T-cell (primary cell): ENCODE measurements around the gene DCLRE1B. TPM values are rescaled to one million over a fixed set of nuclear protein-coding genes. Genes with fewer than 3 reads are reported as not detected.

Experiments
- ATAC-seq, 4 experiments: fragments of 200-7000 bp in 3 of 4; fragments of 150-1000 bp in 1 of 4; cut with Tn5 transposase; replicated peaks in 1 of 4; 1 replicate in 3 of 4; 2 replicates in 1 of 4; pipeline ENCODE4 v1.10.0; 2021; ENCODE audit warnings: moderate library complexity in 3 of 4, mild to moderate bottlenecking in 2 of 4, moderate number of reproducible peaks in 1 of 4
- CTCF ChIA-PET, 2 donors: fragments of 300-600 bp; sonication (Branson Sonifier 250); formaldehyde crosslinking; loops; one replicate each; lab custom pipeline; 2022; ENCODE audit warnings: antibody characterized with exemption in 2 of 2; lab: Charles Lee
- POLR2A ChIA-PET, 2 donors: fragments of 300-600 bp; sonication (Branson Sonifier 250); formaldehyde crosslinking; loops; one replicate each; lab custom pipeline; 2022; ENCODE audit warnings: antibody characterized with exemption in 2 of 2; lab: Charles Lee
- DNase-seq, 35 experiments: peaks; one replicate each; pipeline versions ENCODE4 v3.0.0 to v3.0.0-alpha.2; 2013 to 2023
- H3K27ac ChIP-seq: one replicate; pipeline ENCODE4 v1.5.1; 2013; ENCODE audit warnings: low read length
- H3K27me3 ChIP-seq, 2 experiments: replicated peaks in 1 of 2; 1 replicate in 1 of 2; 2 replicates in 1 of 2; pipeline versions ENCODE4 v1.6.1 to v1.7.0; 2013; ENCODE audit warnings: low read length in 1 of 2, mixed read lengths in 1 of 2; ENCODE audit not compliant: control insufficient read depth in 2 of 2, insufficient read depth in 2 of 2; ENCODE audit errors: extremely low read depth in 1 of 2
- H3K36me3 ChIP-seq, 2 donors: 1 replicate in 1 of 2; 2 replicates in 1 of 2; pipeline versions ENCODE4 v1.6.1 to v1.7.0; 2013; ENCODE audit warnings: low read length in 1 of 2; ENCODE audit not compliant: control insufficient read depth in 2 of 2, insufficient read depth in 1 of 2; ENCODE audit errors: extremely low read depth in 1 of 2
- H3K4me1 ChIP-seq, 2 experiments: 1 replicate in 1 of 2; 2 replicates in 1 of 2; pipeline versions ENCODE4 v1.6.1 to v1.7.0; 2013; ENCODE audit warnings: low read length in 2 of 2, mixed read lengths in 1 of 2; ENCODE audit not compliant: insufficient read depth in 2 of 2, control insufficient read depth in 1 of 2; ENCODE audit errors: extremely low read depth in 1 of 2
- H3K4me3 ChIP-seq, 2 donors: 1 replicate in 1 of 2; 2 replicates in 1 of 2; pipeline versions ENCODE4 v1.5.1 to v1.7.0; 2013; ENCODE audit warnings: mild to moderate bottlenecking in 2 of 2, low read length in 1 of 2, moderate library complexity in 1 of 2; ENCODE audit not compliant: control insufficient read depth in 1 of 2; ENCODE audit errors: extremely low read depth in 1 of 2
- H3K9me3 ChIP-seq: 2 replicates; pipeline ENCODE4 v1.7.0; 2013
- H3K27ac Mint-ChIP-seq, 2 donors: one replicate each; pipeline ENCODE4 v1.8.0; 2020 to 2021; ENCODE audit warnings: mild to moderate bottlenecking in 2 of 2, mixed read lengths in 2 of 2
- H3K27me3 Mint-ChIP-seq, 2 donors: one replicate each; pipeline ENCODE4 v1.8.0; 2021 to 2022; ENCODE audit warnings: mixed read lengths in 2 of 2
- H3K36me3 Mint-ChIP-seq: one replicate; pipeline ENCODE4 v1.8.0; 2021; ENCODE audit warnings: mixed read lengths
- H3K4me1 Mint-ChIP-seq, 3 donors: one replicate each; pipeline ENCODE4 v1.8.0; 2020 to 2022; ENCODE audit warnings: mixed read lengths in 3 of 3, mild to moderate bottlenecking in 1 of 3
- H3K4me3 Mint-ChIP-seq, 3 donors: one replicate each; pipeline ENCODE4 v1.8.0; 2020 to 2022; ENCODE audit warnings: mild to moderate bottlenecking in 3 of 3, mixed read lengths in 3 of 3, moderate library complexity in 3 of 3
- H3K9me3 Mint-ChIP-seq, 3 donors: one replicate each; pipeline ENCODE4 v1.8.0; 2020 to 2022; ENCODE audit warnings: mixed read lengths in 3 of 3
- WGBS: methylation state at CpG from one replicate; pipeline ENCODE4 v1.1.5; 2013; ENCODE audit warnings: missing lambda C conversion rate; ENCODE audit not compliant: insufficient coverage; 5-methylcytosine and 5-hydroxymethylcytosine counted together
- total RNA-seq, 35 experiments: library from RNA in 6 of 35; stranded (reverse) in 6 of 35; fragments of 120-200 nt in 1 of 35; gene quantifications; one replicate each; pipeline versions ENCODE4 v1.2.1 to v1.2.4 and lab custom pipeline; 2013 to 2026

The DCLRE1B gene
- total RNA-seq, 5 donors from 2014 or later (not counting 1 experiment from before 2014, with no cell fraction given): 5.6 to 6.1 (median 5.9) TPM

DNA sequence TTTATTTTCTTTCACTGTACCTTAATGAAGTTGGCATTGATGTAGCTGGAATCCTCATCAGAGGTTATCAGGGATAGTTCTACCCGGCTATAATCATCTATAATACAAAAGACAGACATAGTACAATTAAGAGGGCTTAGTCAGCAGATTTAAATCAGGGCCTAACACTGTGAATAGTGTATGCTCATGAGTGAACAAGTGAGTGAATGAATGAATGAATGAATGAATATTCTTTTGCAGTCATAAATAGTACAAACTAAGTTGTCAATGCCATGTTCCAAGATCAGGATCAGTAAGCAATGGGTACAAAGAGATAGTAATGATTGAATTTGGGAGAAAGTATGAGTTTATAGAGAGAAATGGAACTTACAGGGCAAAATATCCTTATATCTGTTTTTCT, 46.1 kb upstream of the DCLRE1B start:
- peak overlapping the region in 1 of 2 donors; percentile 7 for H3K27ac Mint-ChIP-seq
- Histone ChIP-seq H3K36me3 (peaks cover 3 to 51% of the 10 kb centered on the region in 2 donors), H3K9me3 (no peaks in the 10 kb centered on the region), H3K4me3 (no peak overlapping the region), H3K27ac (peak overlapping the region; percentile 40), H3K27me3 (no peaks in the 10 kb centered on the region), H3K4me1 (peaks cover 10 to 15% of the 10 kb centered on the region in 2 experiments)
- WGBS: no CpG with 5 or more reads among the region's 1 CpG
- ATAC-seq (no peak), DNase-seq (no peak)
- POLR2A ChIA-PET: interaction anchor here (0.7 to 2.1 kb wide), 7 partner anchors 10 to 55 kb away, joined by 6 to 18 read pairs (median 9); no protein-coding TSS in a partner anchor
- CTCF ChIA-PET: interaction anchor here (0.6 to 2.4 kb wide), 9 partner anchors 9 to 738 kb away, joined by 3 to 11 read pairs (median 4); partner anchors contain the start of gene AP4B1 (in 1 of the 2)
- no peak overlapping the region for H3K4me3 Mint-ChIP-seq
- H3K4me1 Mint-ChIP-seq: peaks cover 35 to 40% (median 40%) of the 10 kb centered on the region in 3 donors
- peaks cover 49% of the 10 kb centered on the region for H3K36me3 Mint-ChIP-seq
- no peaks in the 10 kb centered on the region for H3K27me3 Mint-ChIP-seq
- no peaks in the 10 kb centered on the region for H3K9me3 Mint-ChIP-seq

GRCh38 chr1:113859478-113860175, 45.5 kb upstream of the DCLRE1B start:
- Mint-ChIP-seq H3K4me1 (peaks cover 35 to 42% (median 42%) of the 10 kb centered on the region in 3 donors), H3K27me3 (no peaks in the 10 kb centered on the region), H3K9me3 (no peaks in the 10 kb centered on the region), H3K27ac (peak overlapping the region; percentile 62 to 83), H3K36me3 (peaks cover 43% of the 10 kb centered on the region), H3K4me3 (peak overlapping the region in 1 of 3 donors; percentile 39)
- ATAC-seq (peak in 2 of 4 experiments; percentile 42 to 55), DNase-seq (peak in 1 of 35 experiments; percentile 34)
- H3K4me1 ChIP-seq: peaks cover 10 to 15% of the 10 kb centered on the region in 2 experiments
- no peak overlapping the region for H3K4me3 ChIP-seq
- ChIA-PET POLR2A (interaction anchor here (0.5 to 2.1 kb wide), 12 partner anchors 9 to 862 kb away, joined by 5 to 18 read pairs (median 7); no protein-coding TSS in a partner anchor), CTCF (interaction anchor here (0.6 to 2.4 kb wide), 13 partner anchors 8 to 737 kb away, joined by 3 to 11 read pairs (median 4); partner anchors contain the start of gene AP4B1 (in 1 of the 2))
- peak overlapping the region; percentile 40 for H3K27ac ChIP-seq
- H3K9me3 ChIP-seq: no peaks in the 10 kb centered on the region
- no CpG with 5 or more reads among the region's 3 CpGs for WGBS
- H3K27me3 ChIP-seq: no peaks in the 10 kb centered on the region
- H3K36me3 ChIP-seq: peaks cover 3 to 45% of the 10 kb centered on the region in 2 donors

GRCh38 chr1:113860891-113861290, 44.2 kb upstream of the DCLRE1B start:
- peaks cover 45 to 54% (median 50%) of the 10 kb centered on the region in 3 donors for H3K4me1 Mint-ChIP-seq
- POLR2A ChIA-PET: interaction anchor here (0.5 to 2.1 kb wide), 3 partner anchors 8 to 651 kb away, joined by 3 to 9 read pairs (median 7); no protein-coding TSS in a partner anchor
- Histone ChIP-seq H3K9me3 (no peaks in the 10 kb centered on the region), H3K27ac (no peak overlapping the region), H3K4me3 (no peak overlapping the region), H3K27me3 (no peaks in the 10 kb centered on the region), H3K4me1 (peaks cover 10 to 15% of the 10 kb centered on the region in 2 experiments), H3K36me3 (peaks cover 0 to 34% of the 10 kb centered on the region in 2 donors)
- H3K36me3 Mint-ChIP-seq: peaks cover 45% of the 10 kb centered on the region
- no CpG with 5 or more reads among the region's 3 CpGs for WGBS
- ATAC-seq: no peak
- H3K9me3 Mint-ChIP-seq: no peaks in the 10 kb centered on the region
- no peak for DNase-seq
- CTCF ChIA-PET: interaction anchor here (1.3 to 2.4 kb wide), 3 partner anchors 25 to 29 kb away, joined by 4 to 11 read pairs (median 6); no protein-coding TSS in a partner anchor
- no peaks in the 10 kb centered on the region for H3K27me3 Mint-ChIP-seq
- peak overlapping the region; percentile 20 to 76 for H3K27ac Mint-ChIP-seq
- H3K4me3 Mint-ChIP-seq: no peak overlapping the region

DNA sequence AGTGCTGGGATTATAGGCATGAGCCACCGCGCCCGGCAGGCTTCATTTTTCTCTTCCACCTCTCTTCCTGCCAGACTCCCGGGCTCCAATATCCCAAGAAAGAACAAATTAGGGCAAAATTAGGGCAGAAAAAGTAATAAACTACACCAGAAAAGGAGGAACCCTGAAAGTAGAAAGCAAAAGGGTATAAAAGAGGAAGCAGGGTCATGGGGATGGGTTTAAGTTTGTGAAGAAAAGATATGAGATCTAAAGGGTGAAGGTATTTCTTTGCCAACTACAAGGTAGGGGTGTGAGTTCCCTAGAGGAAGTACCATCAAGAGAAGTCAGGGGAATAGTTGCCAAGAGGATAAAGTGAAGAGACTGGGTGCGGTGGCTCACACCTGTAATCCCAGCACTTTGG, 43.5 kb upstream of the DCLRE1B start:
- H3K27me3 ChIP-seq: no peaks in the 10 kb centered on the region
- DNase-seq (no peak), ATAC-seq (no peak)
- H3K36me3 ChIP-seq: peaks cover 3 to 28% of the 10 kb centered on the region in 2 donors
- POLR2A ChIA-PET: no interaction called here
- no peaks in the 10 kb centered on the region for H3K9me3 ChIP-seq
- CTCF ChIA-PET: no interaction called here
- Mint-ChIP-seq H3K4me1 (peaks cover 48 to 57% (median 52%) of the 10 kb centered on the region in 3 donors), H3K27me3 (no peaks in the 10 kb centered on the region), H3K36me3 (peaks cover 40% of the 10 kb centered on the region), H3K9me3 (no peaks in the 10 kb centered on the region), H3K27ac (peak overlapping the region in 1 of 2 donors; percentile 74), H3K4me3 (no peak overlapping the region)
- 100% methylated on average over 1 of the region's 5 CpGs for WGBS
- H3K27ac ChIP-seq: no peak overlapping the region
- peaks cover 10 to 16% of the 10 kb centered on the region in 2 experiments for H3K4me1 ChIP-seq
- H3K4me3 ChIP-seq: no peak overlapping the region

DNA sequence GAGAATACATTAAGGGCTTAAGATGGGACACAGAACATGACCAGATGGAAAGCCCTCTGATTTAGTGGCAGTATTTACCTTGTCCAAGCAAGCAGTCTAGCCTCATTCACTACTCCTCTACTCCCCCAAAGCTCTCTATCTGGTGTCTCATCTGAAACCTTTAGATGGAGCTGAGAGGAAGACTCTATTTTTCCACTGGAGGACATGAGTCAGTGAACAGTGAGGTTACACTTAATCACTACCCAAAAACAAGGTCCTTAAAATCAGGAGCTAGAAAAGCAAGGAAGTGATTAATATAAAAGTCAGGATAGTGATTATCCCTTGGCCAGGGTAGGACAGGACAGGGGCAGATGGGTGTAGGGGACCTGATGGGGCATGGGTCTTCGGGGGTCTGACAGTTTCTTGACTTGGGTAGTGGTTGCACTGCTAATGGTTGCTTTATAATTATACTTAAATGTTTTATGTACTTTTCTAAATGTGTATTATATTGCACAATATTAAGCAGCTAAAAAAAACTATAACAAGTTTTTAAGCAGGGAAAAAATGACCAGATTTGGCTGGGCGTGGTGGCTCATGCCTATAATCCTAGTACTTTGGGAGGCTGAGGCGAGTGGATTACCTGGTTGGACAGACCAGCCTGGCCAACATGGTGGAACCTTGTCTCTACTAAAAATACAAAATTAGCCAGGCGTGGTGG, 36.6 kb upstream of the DCLRE1B start:
- peak overlapping the region; percentile 76 to 78 for H3K27ac Mint-ChIP-seq
- no peak overlapping the region for H3K4me3 ChIP-seq
- no peak overlapping the region for H3K27ac ChIP-seq
- H3K27me3 ChIP-seq: no peaks in the 10 kb centered on the region
- DNase-seq (no peak), ATAC-seq (no peak)
- peaks cover 74% of the 10 kb centered on the region in 3 donors for H3K4me1 Mint-ChIP-seq
- peak overlapping the region; percentile 80 to 87 (median 86) for H3K4me3 Mint-ChIP-seq
- no peaks in the 10 kb centered on the region for H3K9me3 ChIP-seq
- peaks cover 24% of the 10 kb centered on the region for H3K36me3 Mint-ChIP-seq
- H3K4me1 ChIP-seq: peaks cover 29 to 39% of the 10 kb centered on the region in 2 experiments
- peaks cover 2 to 4% of the 10 kb centered on the region in 2 donors for H3K36me3 ChIP-seq
- POLR2A ChIA-PET: interaction anchor here (0.6 to 3.1 kb wide), 6 partner anchors 9 to 68 kb away, joined by 3 to 18 read pairs (median 5); partner anchors contain the start of gene HIPK1 (in 1 of the 2)
- H3K27me3 Mint-ChIP-seq: no peaks in the 10 kb centered on the region
- H3K9me3 Mint-ChIP-seq: no peaks in the 10 kb centered on the region
- no CpG with 5 or more reads among the region's 4 CpGs for WGBS
- CTCF ChIA-PET: interaction anchor here (0.6 to 2.4 kb wide), 5 partner anchors 9 to 68 kb away, joined by 3 to 8 read pairs (median 4); partner anchors contain the start of genes AP4B1 (in 1 of the 2) and HIPK1 (in 1 of the 2)
